Mucosa of gallbladder (tissue), 1 donor: ENCODE measurements around the gene KNSTRN. TPM values are rescaled to one million over a fixed set of nuclear protein-coding genes. Genes with fewer than 3 reads are reported as not detected.

ENCODE experiments used
- DNase-seq: peaks from one replicate; pipeline ENCODE4 v3.0.0-alpha.2; 2020; ENCODE audit warnings: low spot score
- total RNA-seq: library from RNA; stranded (reverse); gene quantifications from one replicate; pipeline ENCODE4 v1.2.1, GENCODE V29; 2021
- donor health status: DM: no; HTN: no; CAD: no.

The KNSTRN gene
- total RNA-seq, 1 donor from 2014 or later: 12.2 TPM

DNA sequence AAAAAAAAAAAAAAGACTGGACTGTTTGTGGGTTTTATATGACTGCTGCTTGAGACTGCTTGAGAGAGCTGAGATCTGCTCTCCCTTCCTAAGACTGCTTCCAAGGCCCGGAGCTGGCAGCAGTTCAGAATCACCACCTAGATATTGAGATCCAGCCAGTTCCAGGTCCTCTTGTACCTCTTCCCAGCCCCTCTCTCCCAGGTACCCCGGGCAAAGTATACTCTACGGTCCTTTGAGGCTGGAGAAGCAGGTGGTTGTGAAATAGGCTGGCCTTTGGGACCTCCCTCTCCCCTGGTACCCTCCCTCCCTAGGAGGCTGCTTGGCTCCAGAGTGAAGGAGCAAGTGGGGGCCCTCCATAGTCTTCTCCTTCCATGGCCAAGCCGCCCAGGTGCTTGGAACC lies 45.7 kb downstream of the KNSTRN start:
- no peak for DNase-seq

DNA sequence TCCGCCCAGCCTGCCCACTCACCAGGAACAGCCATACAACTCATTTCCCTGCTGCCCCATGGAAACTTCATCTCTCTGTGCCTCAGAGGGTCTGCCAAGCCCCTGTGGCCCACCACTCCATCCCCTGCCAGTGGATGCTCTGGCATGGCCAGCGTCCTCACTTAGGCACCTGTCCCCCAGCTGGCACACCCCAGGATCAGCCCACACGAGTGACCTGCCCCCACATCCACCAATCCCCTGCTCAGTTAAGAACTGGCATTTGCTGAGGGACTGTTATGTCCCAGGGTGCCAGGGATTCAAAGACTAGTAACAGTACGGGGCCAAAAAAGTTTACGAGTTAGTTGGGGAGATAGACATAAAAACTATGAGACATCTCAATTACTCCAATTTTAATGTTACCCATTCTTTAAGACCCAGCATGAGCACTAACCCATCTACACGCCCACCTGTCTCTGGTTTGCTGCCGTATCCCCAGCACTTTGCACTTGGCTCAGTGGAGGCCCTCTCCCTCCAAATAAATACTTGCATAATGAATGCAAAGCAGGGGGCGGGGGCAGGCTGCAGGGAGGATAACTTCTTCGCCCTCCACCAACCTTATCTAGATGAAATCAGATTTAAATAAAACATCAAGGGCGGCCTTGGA lies 46.7 kb downstream of the KNSTRN start:
- DNase-seq: no peak

DNA sequence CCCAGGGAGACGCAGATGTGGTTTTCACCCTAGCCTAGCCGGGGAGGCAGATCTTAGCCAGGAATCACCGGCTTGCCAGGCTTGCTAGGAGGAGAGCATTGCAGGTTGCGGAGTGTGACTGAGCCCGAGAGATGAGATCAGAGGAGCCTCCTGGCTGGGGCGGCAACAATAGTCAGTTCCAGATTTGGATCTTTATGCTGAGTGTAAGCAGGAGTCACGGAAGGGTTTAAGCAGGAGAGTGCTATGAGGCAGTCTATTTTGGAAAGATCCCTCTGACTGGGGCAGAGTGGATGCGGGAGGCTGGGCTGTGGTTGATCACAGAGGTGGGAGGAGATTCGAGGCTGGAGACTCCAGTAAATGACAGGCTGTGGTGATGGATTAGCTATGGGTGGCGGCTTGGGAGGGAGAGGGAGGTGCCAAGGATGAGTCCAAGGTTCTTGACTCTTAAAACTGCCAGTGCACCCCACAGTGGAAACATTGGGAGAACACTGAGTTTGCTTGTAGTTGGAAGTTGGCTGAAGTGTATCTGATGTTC lies 47.8 kb downstream of the KNSTRN start:
- no peak for DNase-seq

- no peak for DNase-seq
These were observed 52.6 kb downstream of the KNSTRN start for GRCh38 chr15:40435023-40435709.

DNA sequence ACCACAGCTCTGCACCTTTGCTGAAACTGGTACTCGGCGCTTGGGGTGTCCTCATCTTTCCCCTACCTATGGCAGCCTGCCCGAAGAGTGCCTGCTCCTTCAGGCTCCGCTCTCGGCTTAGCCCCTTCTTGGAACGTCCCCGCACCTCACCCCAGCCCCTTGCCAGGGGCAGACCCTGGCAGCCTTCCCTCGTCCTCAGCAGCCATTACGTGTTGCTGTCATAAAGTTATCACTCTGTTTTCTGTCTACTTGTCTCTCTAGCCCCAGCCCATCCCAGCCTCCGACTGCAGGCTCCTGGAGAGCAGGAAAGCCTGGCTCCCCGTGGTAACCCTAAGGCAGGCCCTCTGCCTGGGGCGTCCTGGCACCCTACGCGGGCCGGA lies 53.2 kb downstream of the KNSTRN start:
- no peak for DNase-seq

GRCh38 chr15:40436116-40436891 lies 53.8 kb downstream of the KNSTRN start:
- no peak for DNase-seq

DNA sequence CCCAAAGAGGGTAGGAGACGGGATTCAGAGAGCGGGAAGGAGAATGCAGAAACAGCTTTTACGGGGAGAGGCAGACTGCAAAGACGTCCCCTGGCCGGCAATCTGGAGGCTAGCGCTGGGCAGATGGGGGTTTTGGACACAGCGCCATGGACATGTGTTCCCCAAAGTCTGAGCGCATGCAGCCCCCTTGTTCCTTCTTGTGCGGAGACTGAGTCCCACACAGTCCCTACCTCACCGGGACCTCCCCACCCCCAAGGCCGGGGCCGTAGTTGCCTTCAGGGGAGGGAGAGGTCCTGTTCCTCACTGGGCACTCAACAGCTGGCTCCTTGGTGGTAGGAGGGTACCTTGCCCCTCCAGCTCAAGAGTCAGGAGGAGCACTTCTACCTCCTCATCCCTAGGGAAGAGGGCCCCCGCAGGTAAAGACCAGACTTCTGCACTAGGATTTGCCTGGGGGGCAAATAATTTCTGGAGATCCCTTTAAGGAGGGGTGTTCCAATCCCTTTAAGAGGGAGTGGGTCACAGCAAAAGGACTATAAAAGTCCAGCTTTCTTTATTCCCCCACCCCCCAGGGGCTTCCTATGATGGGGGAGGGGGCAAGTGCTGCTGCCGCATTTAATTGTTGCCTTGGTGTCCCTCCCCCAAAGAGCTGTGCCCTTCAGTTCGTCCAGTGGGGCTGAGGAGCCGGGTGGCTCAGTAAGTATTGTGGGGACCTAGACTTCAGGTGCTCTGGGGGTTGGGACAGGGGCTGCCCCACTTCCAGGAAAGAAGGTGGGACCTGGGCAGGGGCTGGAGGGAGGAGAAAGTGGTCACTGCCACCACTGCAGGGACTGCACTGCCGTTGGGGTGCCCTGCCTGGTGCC lies 54.6 kb downstream of the KNSTRN start:
- no peak for DNase-seq

GRCh38 chr15:40437752-40438687 lies 55.5 kb downstream of the KNSTRN start:
- no peak for DNase-seq

DNA sequence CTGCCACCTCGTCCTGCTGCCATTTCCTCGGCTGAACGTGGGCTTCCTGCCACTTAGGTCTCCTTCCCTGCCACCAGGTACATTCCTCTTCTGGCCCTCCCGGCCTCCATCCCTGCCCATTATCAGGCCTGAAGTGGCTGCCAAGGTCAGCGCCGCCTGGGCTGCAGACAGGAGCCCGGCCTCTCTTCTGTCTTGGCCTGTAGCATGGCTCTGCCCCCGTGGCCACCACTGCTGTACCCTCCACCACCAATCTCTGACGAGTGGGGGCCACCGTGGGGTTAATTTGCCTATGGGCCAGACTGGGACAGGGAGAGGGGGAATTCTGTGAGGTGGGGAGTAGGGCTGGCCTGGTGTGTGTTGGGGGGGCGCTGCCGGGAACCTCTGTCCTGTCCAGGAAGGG lies 56.2 kb downstream of the KNSTRN start:
- no peak for DNase-seq

DNA sequence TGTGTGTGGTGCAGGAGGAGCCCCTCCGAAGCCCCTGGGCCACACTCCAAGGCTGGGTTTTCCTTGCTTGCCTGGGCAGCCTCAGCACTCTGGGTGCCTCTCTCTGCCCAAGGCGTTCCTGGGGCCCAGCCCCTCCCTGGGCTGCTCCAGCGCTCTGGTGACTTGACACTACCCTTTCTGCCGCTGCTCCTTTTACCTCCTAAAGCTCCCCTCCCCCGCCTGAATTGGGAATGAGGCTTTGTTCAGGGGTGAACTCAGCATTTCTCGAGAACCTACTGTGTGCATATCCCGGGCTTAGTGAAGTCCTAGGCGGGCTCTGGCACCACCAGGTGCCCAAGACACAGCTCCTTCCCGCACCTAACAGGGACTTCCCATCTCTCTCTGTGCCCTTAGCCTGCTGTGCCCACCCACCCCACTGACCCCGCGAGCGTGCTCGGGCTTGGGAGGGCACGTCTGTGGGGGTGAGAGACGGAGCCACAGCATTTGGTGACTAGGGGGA lies 57.0 kb downstream of the KNSTRN start:
- DNase-seq: no peak

- DNase-seq: no peak
These were observed 57.6 kb downstream of the KNSTRN start for GRCh38 chr15:40439960-40440742.

DNA sequence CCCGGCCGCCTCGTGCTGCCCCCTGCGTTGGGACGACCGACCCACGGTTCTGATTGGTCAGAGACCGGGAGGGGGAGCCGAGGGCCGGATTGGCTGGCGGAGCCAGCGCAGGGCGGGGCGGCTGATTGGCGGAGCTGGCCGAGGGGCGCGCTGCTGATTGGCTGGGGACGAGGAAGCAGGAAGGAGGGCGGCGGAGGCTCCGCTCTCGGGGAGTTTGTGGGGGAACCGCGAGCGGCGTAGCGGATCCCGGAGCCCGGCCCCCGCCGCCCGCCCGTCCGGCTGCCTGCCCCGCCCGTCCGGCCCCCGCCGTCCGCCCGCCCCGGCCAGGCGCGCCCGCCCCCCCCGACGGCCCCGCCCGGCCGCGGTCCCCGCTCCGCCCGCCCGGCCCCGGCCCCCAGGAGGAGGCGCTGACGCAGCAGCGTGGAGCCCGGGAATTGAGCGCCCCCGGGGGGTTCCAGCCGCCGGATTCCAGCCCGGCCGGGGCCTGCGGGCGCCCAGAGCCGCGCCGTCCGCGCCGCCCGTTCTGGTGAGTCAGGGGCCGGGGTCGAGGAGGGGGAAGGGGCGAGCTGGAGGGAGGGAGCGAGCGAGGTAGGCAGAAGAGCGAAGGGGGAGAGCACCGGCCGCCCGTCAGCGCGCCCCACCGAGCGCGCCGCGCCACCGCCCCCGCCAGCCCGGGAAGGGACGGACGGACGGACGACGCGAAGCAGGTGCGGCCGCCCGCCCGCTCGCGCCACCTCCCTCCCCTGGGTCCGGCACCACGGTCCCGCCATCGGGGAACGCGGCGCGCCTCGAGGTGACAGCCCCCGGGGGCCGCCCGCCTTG lies 58.4 kb downstream of the KNSTRN start, which contains the start of gene BAHD1:
Gene BAHD1 (plus strand): TSS at position 211 of the 822 bp plus-strand sequence. CDS start 17,512 bp downstream, outside the sequence.
- peak; percentile 96 for DNase-seq

- no peak for DNase-seq
These were observed 59.3 kb downstream of the KNSTRN start for GRCh38 chr15:40441565-40442531.

DNA sequence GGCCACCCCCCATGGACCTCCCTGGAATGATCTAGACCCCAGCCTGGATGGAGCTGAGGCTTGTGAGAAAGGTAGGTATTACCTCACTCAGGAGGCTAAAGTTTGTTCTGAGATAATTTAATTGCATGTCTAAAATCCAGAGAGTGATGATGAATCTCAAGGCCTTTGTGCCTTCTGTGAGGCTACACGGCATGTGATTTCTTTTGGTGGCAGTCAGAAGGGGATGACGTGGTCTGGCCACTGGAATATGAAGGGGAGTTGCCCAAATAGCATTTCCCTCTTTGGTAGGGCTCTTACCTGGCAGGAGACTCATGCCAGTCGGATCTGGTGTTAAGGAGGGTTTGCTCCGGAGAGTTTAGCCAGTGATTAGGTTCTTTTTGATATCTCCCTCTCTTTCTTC lies 60.7 kb downstream of the KNSTRN start:
- DNase-seq: no peak

DNA sequence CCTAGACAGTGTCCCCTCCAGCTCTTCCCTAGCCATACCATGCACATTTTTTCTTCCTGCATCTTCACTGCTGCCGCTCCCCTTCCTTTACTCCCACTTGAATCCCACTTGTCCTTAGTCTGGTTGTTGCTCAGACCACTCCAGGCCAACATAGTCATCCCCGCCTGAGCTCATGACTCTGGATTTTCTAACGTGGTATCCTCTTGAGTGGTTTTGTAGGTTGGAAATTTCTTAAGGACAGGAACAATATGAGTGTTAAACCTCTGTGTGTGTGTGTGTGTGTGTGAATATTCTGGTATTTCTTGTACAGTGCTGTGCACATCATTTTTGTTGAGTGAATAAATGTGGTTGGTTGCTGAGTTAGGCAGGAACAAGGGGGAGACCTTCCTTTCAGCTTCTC lies 61.3 kb downstream of the KNSTRN start:
- no peak for DNase-seq
